Stomach (tissue), 9 donors: ENCODE measurements around the gene BABAM2. TPM values are rescaled to one million over a fixed set of nuclear protein-coding genes. Genes with fewer than 3 reads are reported as not detected.

Experiments used
- DNase-seq, 2 donors: peaks; one replicate each; pipeline versions ENCODE4 v3.0.0 to v3.0.0-alpha.2; 2013 to 2019
- H3K27ac ChIP-seq, 5 donors: fragments of 200-600 bp in 4 of 5; sonication (generic) in 4 of 5; one replicate each; pipeline ENCODE4 v1.5.1; 2013 to 2019; ENCODE audit warnings: mild to moderate bottlenecking in 1 of 5, moderate library complexity in 1 of 5
- H3K27me3 ChIP-seq, 3 donors: fragments of 200-600 bp; sonication (generic); one replicate each; pipeline ENCODE4 v1.5.1; 2017 to 2019; ENCODE audit warnings: mixed run types in 1 of 3
- H3K36me3 ChIP-seq, 4 donors: fragments of 200-600 bp; sonication (generic); 1 replicate in 3 of 4; 2 replicates in 1 of 4; pipeline ENCODE4 v1.5.1; 2016 to 2019
- H3K4me1 ChIP-seq, 4 donors: fragments of 200-600 bp; sonication (generic); one replicate each; pipeline ENCODE4 v1.5.1; 2016 to 2019
- H3K4me3 ChIP-seq, 4 donors: fragments of 200-600 bp; sonication (generic) in 3 of 4; one replicate each; pipeline ENCODE4 v1.5.1; 2016 to 2019; ENCODE audit warnings: mild to moderate bottlenecking in 1 of 4
- H3K9me3 ChIP-seq, 4 donors: fragments of 200-600 bp; sonication (generic); one replicate each; pipeline ENCODE4 v1.5.1; 2016 to 2019
- EP300 ChIP-seq: sonication (generic); formaldehyde crosslinking; IDR thresholded peaks from one replicate; pipeline ENCODE4 v1.6.1; 2017; ENCODE audit warnings: antibody characterized with exemption
- POLR2A ChIP-seq, 4 donors: fragments of 450-650 bp; IDR thresholded peaks; one replicate each; pipeline ENCODE4 v1.6.1; 2016; ENCODE audit warnings: antibody characterized with exemption in 4 of 4, control low read depth in 2 of 4, mild to moderate bottlenecking in 1 of 4, moderate library complexity in 1 of 4
- POLR2AphosphoS5 ChIP-seq, 3 donors: sonication (generic); formaldehyde crosslinking; IDR thresholded peaks; one replicate each; pipeline ENCODE4 v1.6.1; 2016; ENCODE audit warnings: antibody characterized with exemption in 3 of 3
- WGBS, 5 donors: extraction: QIAGEN DNeasy Blood & Tissue Kit in 3 of 5; methylation state at CpG; one replicate each; pipeline versions ENCODE4 v1.1.5 to v1.1.7; 2013 to 2018; 5-methylcytosine and 5-hydroxymethylcytosine counted together
- intact Hi-C: fragments of 100-400 bp; cut with DNase I; formaldehyde crosslinking; loops from one replicate; pipeline ENCODE4 v1.15.1; 2023; ENCODE audit warnings: low total_unique reads
- polyA plus RNA-seq, 3 donors: library from polyadenylated mRNA; stranded (reverse); fragments of 200-250 nt; gene quantifications; one replicate each; pipeline ENCODE4 v1.2.3, GENCODE V29; 2013
- total RNA-seq, 5 donors: library from RNA; depleted of rRNA; stranded (reverse); fragments of >200 nt; gene quantifications; one replicate each; pipeline versions ENCODE4 v1.1.0 to v1.2.3, GENCODE V29; 2014 to 2016
- TF ChIP-seq, protein P1 (sequence below), 7 experiments: fragments of 450-650 bp in 4 of 7; fragments of 200-600 bp in 3 of 7; sonication (generic) in 3 of 7; IDR thresholded peaks; one replicate each; pipeline ENCODE4 v1.5.1; 2016 to 2019; ENCODE audit warnings: antibody characterized with exemption in 7 of 7, control low read depth in 2 of 7, mild to moderate bottlenecking in 1 of 7
- donor health status: healthy with polysubstance abuse.
- donor health status: Bipolar disorder and iron deficiency.
- donor health status: healthy.

The BABAM2 gene
- total and polyA plus RNA-seq, 8 donors, result 14.2 to 41.4 (median 22.8) TPM

DNA sequence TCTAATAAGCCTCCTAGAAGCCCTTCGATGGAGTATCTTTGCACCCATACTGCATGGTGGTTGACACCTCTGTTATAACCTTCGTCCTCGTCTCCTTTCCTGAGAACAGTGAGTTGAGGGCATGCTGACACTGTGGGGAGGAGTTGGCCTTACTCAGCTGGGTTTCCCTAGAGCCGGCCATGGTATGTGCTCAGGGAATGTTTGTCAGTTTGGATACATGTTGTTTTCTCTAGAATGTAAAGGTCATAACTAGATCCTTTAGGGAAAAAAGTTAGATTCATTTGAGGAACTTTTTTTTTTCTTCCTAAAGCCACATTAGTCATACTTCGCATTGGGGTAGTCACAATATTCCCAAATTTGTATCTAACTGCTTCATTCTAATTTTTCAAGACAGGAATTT, 396.1 kb downstream of the BABAM2 start:
- no peak for TF ChIP-seq EP300
- no peak for TF ChIP-seq POLR2AphosphoS5 (IDR thresholded peaks at IDR 0.05)
- TF ChIP-seq, protein P1, sequence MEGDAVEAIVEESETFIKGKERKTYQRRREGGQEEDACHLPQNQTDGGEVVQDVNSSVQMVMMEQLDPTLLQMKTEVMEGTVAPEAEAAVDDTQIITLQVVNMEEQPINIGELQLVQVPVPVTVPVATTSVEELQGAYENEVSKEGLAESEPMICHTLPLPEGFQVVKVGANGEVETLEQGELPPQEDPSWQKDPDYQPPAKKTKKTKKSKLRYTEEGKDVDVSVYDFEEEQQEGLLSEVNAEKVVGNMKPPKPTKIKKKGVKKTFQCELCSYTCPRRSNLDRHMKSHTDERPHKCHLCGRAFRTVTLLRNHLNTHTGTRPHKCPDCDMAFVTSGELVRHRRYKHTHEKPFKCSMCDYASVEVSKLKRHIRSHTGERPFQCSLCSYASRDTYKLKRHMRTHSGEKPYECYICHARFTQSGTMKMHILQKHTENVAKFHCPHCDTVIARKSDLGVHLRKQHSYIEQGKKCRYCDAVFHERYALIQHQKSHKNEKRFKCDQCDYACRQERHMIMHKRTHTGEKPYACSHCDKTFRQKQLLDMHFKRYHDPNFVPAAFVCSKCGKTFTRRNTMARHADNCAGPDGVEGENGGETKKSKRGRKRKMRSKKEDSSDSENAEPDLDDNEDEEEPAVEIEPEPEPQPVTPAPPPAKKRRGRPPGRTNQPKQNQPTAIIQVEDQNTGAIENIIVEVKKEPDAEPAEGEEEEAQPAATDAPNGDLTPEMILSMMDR (IDR thresholded peaks at IDR 0.05), result no peak
- TF ChIP-seq POLR2A (IDR thresholded peaks at IDR 0.05), result no peak

DNA sequence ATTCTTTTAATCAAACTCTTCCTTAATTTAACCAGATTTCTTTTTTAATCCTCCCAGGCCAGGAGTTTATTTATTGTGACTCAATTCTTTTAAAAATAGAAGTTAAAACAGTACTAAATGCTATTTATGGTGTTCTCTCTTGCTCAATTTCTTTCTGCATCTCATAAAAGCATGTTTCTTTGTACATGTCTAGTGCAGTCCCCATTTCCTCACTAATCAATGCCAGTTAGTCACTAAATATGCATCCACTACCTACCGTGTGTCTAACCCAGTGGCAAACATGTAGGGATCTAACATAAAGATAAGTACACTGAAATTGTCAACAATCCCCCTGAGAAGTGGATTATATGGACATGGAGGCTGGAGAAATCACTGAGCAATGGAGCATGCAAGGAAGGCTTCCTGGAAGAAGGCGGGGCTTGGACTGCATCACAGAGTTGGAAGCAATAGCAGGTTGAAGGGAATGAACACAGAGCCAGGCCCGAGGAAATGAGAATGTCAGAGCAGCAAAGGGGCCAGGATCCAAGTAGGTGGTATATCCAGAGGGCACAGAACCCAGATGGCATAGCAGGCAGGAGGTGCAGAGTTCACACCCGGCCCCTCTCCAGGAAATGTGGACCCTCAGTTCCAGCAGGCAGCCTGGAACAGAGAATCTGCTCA, 396.9 kb downstream of the BABAM2 start:
- WGBS, 5 donors, result 74 to 77% (median 77%) methylated on average over 4 of the region's 4 CpGs
- no peak for DNase-seq
- Histone ChIP-seq H3K9me3 (no peaks in the 10 kb centered on the region), H3K36me3 (no peaks in the 10 kb centered on the region), H3K4me1 (peaks cover 0 to 12% (median 3%) of the 10 kb centered on the region in 4 donors), H3K27ac (peak overlapping the region in 4 of 5 donors; percentile 43 to 62 (median 54)), H3K4me3 (no peak overlapping the region), H3K27me3 (no peaks in the 10 kb centered on the region)
- intact Hi-C loops, result no loop called here
- peak in 1 of 3 donors; percentile 12 for TF ChIP-seq POLR2AphosphoS5 (IDR thresholded peaks at IDR 0.05)
- no peak for TF ChIP-seq EP300

More for the DNA sequence above, 396.1 kb downstream of the BABAM2 start:
- Histone ChIP-seq H3K27me3 (no peaks in the 10 kb centered on the region), H3K9me3 (no peaks in the 10 kb centered on the region), H3K36me3 (no peaks in the 10 kb centered on the region), H3K4me1 (peaks cover 0 to 12% (median 3%) of the 10 kb centered on the region in 4 donors), H3K4me3 (no peak overlapping the region), H3K27ac (peak overlapping the region in 4 of 5 donors; percentile 43 to 62 (median 48))
- WGBS, 5 donors, result 66 to 86% (median 81%) methylated on average over 5 of the region's 5 CpGs
- intact Hi-C loops, result no loop called here
- no peak for DNase-seq

DNA sequence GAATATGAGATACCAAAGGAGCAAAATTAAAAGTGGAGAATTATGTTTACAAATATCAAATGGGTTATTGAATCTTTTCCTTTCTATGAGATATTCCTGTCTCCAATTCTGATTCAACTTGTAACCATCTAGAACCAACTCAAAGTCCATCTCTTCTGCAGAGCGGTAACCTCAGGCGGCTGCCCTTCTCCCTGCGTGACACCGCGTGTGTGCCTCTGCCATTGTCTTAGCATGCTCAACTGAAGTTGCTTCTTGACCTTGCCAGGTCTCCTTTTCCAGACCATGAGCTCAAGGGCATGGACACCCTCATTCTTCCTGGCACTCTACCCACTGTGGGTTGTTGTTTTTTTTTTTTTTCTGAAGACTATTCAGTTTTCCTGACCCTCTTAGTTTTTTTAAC, 398.1 kb downstream of the BABAM2 start:
- H3K9me3 ChIP-seq, result no peaks in the 10 kb centered on the region
- peaks cover 0 to 12% (median 3%) of the 10 kb centered on the region in 4 donors for H3K4me1 ChIP-seq
- no peak for TF ChIP-seq POLR2AphosphoS5 (IDR thresholded peaks at IDR 0.05)
- TF ChIP-seq EP300, result no peak
- TF ChIP-seq POLR2A (IDR thresholded peaks at IDR 0.05), result no peak
- TF ChIP-seq, protein P1 (IDR thresholded peaks at IDR 0.05), result no peak
- no peak overlapping the region for H3K4me3 ChIP-seq
- 96 to 98% (median 97%) methylated on average over 5 of the region's 5 CpGs for WGBS, 5 donors
- no peaks in the 10 kb centered on the region for H3K36me3 ChIP-seq
- H3K27ac ChIP-seq, result no peak overlapping the region
- intact Hi-C loops, result no loop called here
- no peak for DNase-seq
- H3K27me3 ChIP-seq, result no peaks in the 10 kb centered on the region

DNA sequence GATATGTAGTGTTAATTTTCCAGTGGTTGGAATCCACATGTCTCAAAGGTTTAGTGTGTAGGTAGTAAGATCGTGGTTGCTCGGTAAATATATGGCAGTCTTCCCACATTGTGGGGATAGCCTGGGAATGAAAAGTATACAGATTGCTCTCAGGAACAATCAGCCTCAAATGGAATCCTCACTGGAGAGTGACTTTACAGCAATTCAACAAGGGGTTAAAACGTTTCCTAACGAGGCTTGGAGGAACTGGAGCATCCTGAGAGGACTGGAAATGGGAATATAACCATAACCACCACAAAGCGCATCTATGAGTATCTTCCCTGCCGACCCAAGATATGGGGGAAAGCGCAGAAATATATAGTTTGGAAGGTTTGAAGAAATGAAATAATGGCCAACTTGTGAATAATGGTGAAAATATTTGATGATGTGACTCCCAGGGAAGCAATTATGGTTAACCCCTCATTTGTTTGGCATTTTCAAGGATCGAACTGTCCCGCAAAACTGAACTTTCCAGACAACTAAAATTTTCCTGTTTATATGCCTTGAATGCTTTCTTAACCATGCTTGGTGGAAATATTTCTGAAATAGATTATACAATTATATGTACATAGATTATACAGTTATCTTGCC, 401.4 kb downstream of the BABAM2 start:
- Histone ChIP-seq H3K4me3 (no peak overlapping the region), H3K4me1 (peaks cover 0 to 11% (median 3%) of the 10 kb centered on the region in 4 donors), H3K27me3 (no peaks in the 10 kb centered on the region), H3K9me3 (no peaks in the 10 kb centered on the region), H3K36me3 (no peaks in the 10 kb centered on the region), H3K27ac (no peak overlapping the region)
- 85 to 88% (median 85%) methylated on average over 9 of the region's 9 CpGs for WGBS, 5 donors
- intact Hi-C loops, result no loop called here
- TF ChIP-seq POLR2AphosphoS5 (IDR thresholded peaks at IDR 0.05) (no peak), EP300 (no peak), POLR2A (IDR thresholded peaks at IDR 0.05) (no peak)
- TF ChIP-seq, protein P1 (IDR thresholded peaks at IDR 0.05), result no peak
- no peak for DNase-seq

DNA sequence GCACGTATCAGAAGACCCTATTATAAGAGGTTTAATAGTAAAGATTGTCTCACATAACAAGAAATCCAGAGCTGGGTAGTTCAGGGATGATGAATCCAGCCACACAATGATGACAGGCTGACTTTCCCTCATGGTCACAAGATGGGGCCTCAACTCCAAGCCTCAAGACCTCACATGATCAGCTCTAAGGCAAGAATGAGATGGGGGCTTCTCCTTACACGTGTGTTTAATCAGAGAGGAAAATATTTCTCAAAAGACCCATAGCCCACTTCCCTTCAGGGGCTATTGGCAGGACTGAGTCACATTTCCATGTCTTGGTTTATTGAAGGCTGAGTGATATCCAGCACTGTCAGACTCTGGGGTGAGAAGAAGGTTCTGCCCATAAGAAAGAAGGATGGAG, 402.0 kb downstream of the BABAM2 start:
- intact Hi-C loops, result no loop called here
- H3K36me3 ChIP-seq, result no peaks in the 10 kb centered on the region
- no peak for TF ChIP-seq EP300
- no peak for TF ChIP-seq POLR2AphosphoS5 (IDR thresholded peaks at IDR 0.05)
- TF ChIP-seq, protein P1 (IDR thresholded peaks at IDR 0.05), result no peak
- TF ChIP-seq POLR2A (IDR thresholded peaks at IDR 0.05), result no peak
- no peak overlapping the region for H3K4me3 ChIP-seq
- H3K27me3 ChIP-seq, result no peaks in the 10 kb centered on the region
- no peak overlapping the region for H3K27ac ChIP-seq
- no peaks in the 10 kb centered on the region for H3K9me3 ChIP-seq
- DNase-seq, result no peak
- WGBS, 5 donors, result 74 to 85% (median 81%) methylated on average over 2 of the region's 2 CpGs
- peaks cover 0 to 6% (median 1%) of the 10 kb centered on the region in 4 donors for H3K4me1 ChIP-seq
